Left lung (tissue), 10 donors: Measurements from ENCODE around the gene CNOT8. TPM values are rescaled to one million over a fixed set of nuclear protein-coding genes. Genes with fewer than 3 reads are reported as not detected.

ENCODE experiments used
- ATAC-seq: fragments of 200-7000 bp; cut with Tn5 transposase; one replicate; pipeline ENCODE4 v1.9.1; 2020; ENCODE audit warnings: moderate library complexity
- DNase-seq, 4 donors: peaks; one replicate each; pipeline ENCODE4 v3.0.0-alpha.2; 2013 to 2020
- H3K27ac ChIP-seq, 2 donors: fragments of 200-600 bp; sonication (generic) in 1 of 2; one replicate each; pipeline versions ENCODE4 v1.5.0 to v1.8.0; 2020 to 2021
- H3K27me3 ChIP-seq, 2 donors: fragments of 200-600 bp; sonication (generic) in 1 of 2; one replicate each; pipeline versions ENCODE4 v1.5.0 to v1.8.0; 2020 to 2021
- H3K36me3 ChIP-seq, 2 donors: fragments of 200-600 bp; sonication (generic) in 1 of 2; one replicate each; pipeline versions ENCODE4 v1.5.0 to v1.8.0; 2020 to 2021
- H3K4me1 ChIP-seq, 2 donors: fragments of 200-600 bp; one replicate each; pipeline ENCODE4 v1.8.0; 2021
- H3K4me3 ChIP-seq, 2 donors: fragments of 200-600 bp; sonication (generic) in 1 of 2; one replicate each; pipeline versions ENCODE4 v1.5.0 to v1.8.0; 2020 to 2021; ENCODE audit warnings: mild to moderate bottlenecking in 1 of 2
- H3K9me3 ChIP-seq, 2 donors: fragments of 200-600 bp; sonication (generic) in 1 of 2; one replicate each; pipeline versions ENCODE4 v1.5.0 to v1.8.0; 2020 to 2021
- intact Hi-C, 2 donors: fragments of 100-400 bp; cut with DNase I; formaldehyde crosslinking; loops; one replicate each; pipeline versions ENCODE4 v1.11.2 to v1.14.2; 2022
- polyA plus RNA-seq, 6 donors: library from polyadenylated mRNA; unstranded; fragments of 120-200 nt; gene quantifications; one replicate each; pipeline ENCODE4 v1.2.1, GENCODE V29; 2013; ENCODE audit not compliant: insufficient read length in 6 of 6
- total RNA-seq, 2 donors: library from RNA; stranded (reverse); fragmentation: NEBNext Ultra II Directional; extraction: Animal tissue kit (Norgen Biotek cat#: 25700); gene quantifications; one replicate each; pipeline ENCODE4 v1.2.1, GENCODE V29; 2021
- TF ChIP-seq, protein P1 (sequence below), 2 donors: fragments of 200-600 bp; sonication (generic) in 1 of 2; IDR thresholded peaks; one replicate each; pipeline versions ENCODE4 v1.5.0 to v1.8.0; 2021; ENCODE audit warnings: antibody characterized with exemption in 2 of 2
- donor health status: DM: no; HTN: yes; CAD: no.
- donor health status: DM: no; HTN: no; CAD: no.

Gene CNOT8
- total and polyA plus RNA-seq, 8 donors: 65.8 to 95.4 (median 85.4) TPM

DNA sequence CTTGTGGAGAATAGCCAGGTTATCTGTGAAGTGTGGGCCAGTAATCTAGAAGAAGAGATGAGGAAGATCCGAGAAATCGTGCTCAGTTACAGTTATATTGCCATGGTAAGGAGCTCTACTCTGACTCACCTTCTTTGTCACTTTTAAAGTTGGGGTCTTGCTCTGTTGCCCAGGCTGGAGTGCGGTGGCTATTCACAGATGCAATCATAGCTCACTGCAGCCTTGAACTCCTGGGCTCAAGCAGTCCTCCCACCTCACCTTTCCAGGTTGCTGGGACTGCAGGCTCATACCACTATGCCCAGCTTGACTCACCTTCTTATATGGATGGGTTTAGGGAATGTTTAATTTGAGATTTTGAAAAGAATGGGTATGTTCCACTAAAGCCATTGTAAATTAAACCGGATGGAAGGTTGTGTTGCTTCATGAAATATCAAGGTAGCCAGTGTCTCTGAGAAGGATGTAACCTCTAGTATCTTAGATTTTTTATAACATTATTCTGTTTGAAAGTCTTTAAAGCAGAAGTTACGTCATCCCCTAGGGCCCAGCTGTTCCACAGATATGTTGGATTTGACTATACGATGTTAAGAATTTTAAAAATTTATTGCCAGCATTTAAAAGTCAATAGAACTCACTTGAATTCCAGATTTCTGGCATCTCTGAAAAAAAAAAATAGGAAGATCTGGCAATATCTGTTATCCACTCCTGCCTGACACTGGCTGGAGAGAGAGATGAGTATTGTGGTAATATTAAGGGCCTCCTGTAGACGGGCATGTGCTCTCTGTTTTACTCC is 5.1 kb downstream of the CNOT8 start:
- Histone ChIP-seq H3K36me3 (peaks cover 0 to 52% of the 10 kb centered on the region in 2 donors), H3K27me3 (no peaks in the 10 kb centered on the region), H3K27ac (peak overlapping the region in 1 of 2 donors; percentile 39), H3K4me1 (peaks cover 33 to 66% of the 10 kb centered on the region in 2 donors), H3K9me3 (no peaks in the 10 kb centered on the region), H3K4me3 (no peak overlapping the region)
- TF ChIP-seq, protein P1, sequence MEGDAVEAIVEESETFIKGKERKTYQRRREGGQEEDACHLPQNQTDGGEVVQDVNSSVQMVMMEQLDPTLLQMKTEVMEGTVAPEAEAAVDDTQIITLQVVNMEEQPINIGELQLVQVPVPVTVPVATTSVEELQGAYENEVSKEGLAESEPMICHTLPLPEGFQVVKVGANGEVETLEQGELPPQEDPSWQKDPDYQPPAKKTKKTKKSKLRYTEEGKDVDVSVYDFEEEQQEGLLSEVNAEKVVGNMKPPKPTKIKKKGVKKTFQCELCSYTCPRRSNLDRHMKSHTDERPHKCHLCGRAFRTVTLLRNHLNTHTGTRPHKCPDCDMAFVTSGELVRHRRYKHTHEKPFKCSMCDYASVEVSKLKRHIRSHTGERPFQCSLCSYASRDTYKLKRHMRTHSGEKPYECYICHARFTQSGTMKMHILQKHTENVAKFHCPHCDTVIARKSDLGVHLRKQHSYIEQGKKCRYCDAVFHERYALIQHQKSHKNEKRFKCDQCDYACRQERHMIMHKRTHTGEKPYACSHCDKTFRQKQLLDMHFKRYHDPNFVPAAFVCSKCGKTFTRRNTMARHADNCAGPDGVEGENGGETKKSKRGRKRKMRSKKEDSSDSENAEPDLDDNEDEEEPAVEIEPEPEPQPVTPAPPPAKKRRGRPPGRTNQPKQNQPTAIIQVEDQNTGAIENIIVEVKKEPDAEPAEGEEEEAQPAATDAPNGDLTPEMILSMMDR (IDR thresholded peaks at IDR 0.05): no peak
- intact Hi-C loops: no loop called here
- ATAC-seq: no peak
- DNase-seq: no peak

DNA sequence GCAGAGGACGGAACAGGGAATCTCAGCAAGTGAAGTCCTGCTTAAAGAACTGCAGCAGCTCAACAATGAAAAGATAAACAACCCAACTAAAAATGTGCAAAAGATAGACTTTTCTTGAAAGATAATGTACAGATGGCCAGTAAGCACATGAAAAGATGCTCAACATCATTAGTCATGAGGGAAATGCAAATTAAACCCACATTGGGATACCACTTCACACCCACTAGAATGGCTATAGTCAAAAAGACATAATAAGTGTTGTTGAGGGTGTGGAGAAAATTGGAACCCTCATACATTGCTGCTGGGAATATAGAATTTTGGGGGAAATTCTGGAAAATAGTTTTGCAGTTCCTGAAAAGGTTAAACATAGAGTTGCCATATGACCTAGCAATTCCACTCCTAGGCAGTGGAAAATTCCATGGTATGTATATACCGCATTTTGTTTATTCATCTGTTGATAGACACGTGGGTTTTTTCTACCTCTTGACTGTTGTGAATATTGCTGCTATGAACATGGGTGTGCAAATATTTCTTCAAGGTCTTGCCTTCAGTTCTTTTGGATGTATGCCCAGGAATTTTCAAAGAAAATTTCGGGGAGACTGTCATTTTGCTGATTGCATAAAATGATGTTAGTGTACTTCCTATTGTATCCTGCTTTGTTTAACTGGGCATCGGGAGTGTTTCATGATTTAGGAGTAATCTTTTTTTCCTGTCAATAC is 7.2 kb downstream of the CNOT8 start:
- no peak for ATAC-seq
- Histone ChIP-seq H3K27ac (peak overlapping the region in 1 of 2 donors; percentile 18), H3K4me3 (no peak overlapping the region), H3K36me3 (peaks cover 0 to 73% of the 10 kb centered on the region in 2 donors), H3K9me3 (no peaks in the 10 kb centered on the region), H3K27me3 (no peaks in the 10 kb centered on the region), H3K4me1 (peaks cover 29 to 52% of the 10 kb centered on the region in 2 donors)
- intact Hi-C loops: no loop called here
- DNase-seq: no peak
- TF ChIP-seq, protein P1 (IDR thresholded peaks at IDR 0.05): no peak

DNA sequence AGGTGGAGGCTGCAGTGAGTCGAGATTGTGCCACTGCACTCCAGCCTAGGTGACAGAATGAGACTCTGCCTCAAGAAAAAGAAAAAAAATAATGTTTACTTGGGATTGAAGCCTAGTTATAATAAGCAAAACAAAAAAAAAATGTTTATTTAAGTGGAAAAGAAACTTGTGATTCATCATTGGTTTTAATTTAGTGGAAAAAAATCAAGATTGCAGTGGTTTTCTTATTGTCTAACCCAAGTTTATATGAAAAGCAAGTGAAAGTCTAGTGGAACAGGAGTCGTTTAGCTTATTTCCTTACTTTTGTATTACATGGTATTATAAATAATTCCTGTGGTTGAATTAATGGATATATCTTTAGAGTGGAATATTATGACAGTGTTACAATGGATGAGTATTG is 8.4 kb downstream of the CNOT8 start:
- H3K4me1 ChIP-seq: peaks cover 18 to 40% of the 10 kb centered on the region in 2 donors
- TF ChIP-seq, protein P1 (IDR thresholded peaks at IDR 0.05): no peak
- no peak overlapping the region for H3K27ac ChIP-seq
- H3K4me3 ChIP-seq: no peak overlapping the region
- no peaks in the 10 kb centered on the region for H3K9me3 ChIP-seq
- H3K36me3 ChIP-seq: peaks cover 0 to 85% of the 10 kb centered on the region in 2 donors
- DNase-seq (no peak), ATAC-seq (no peak)
- no peaks in the 10 kb centered on the region for H3K27me3 ChIP-seq
- intact Hi-C loops: no loop called here

DNA sequence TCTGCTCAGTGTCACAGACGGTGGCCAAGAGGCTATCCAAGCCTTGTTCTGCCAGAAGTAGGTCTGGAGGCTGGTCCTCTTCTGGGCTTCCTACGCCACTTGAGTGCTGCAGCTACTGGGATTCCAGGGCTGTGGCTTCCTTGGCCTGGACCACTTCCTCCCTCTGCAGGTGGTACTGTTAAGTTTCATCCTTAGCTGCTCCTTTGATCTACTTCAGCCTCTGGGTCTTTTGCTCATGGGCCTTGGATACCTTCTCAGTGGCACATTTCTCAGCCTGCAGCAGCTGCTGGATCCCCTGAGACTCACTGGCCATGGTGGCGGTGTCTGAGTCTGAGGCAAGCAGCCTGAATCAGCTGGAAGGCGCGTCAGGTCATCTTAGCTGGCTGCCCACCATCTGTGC is 10.3 kb downstream of the CNOT8 start:
- ATAC-seq (peak; percentile 62), DNase-seq (no peak)
- Histone ChIP-seq H3K9me3 (no peaks in the 10 kb centered on the region), H3K4me3 (no peak overlapping the region), H3K27ac (no peak overlapping the region), H3K27me3 (no peaks in the 10 kb centered on the region), H3K4me1 (peaks cover 10 to 25% of the 10 kb centered on the region in 2 donors), H3K36me3 (peaks cover 0 to 96% of the 10 kb centered on the region in 2 donors)
- TF ChIP-seq, protein P1 (IDR thresholded peaks at IDR 0.05): no peak
- intact Hi-C loops: no loop called here

DNA sequence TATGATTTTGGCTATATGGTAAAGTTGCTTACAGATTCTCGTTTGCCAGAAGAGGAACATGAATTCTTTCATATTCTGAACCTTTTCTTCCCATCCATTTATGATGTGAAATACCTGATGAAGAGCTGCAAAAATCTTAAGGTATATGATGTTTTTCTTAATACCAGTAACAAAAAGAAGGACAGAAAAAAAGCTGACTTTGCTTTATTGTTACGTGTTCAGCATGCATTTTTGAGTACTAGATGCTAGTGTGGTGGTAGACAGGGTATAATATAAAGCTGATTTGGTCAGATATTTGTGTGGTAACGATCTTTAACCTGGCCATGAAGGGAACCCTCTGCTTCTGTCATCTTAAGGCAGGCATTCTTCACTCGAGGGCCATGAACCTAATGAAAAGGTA is 13.3 kb downstream of the CNOT8 start:
- H3K4me3 ChIP-seq: no peak overlapping the region
- no peaks in the 10 kb centered on the region for H3K9me3 ChIP-seq
- TF ChIP-seq, protein P1 (IDR thresholded peaks at IDR 0.05): no peak
- peaks cover 5 to 96% of the 10 kb centered on the region in 2 donors for H3K36me3 ChIP-seq
- DNase-seq: no peak
- no peaks in the 10 kb centered on the region for H3K27me3 ChIP-seq
- H3K27ac ChIP-seq: no peak overlapping the region
- intact Hi-C loops: no loop called here
- no peak for ATAC-seq
- H3K4me1 ChIP-seq: peaks cover 5 to 8% of the 10 kb centered on the region in 2 donors
